NT2/D1 (cell line): ENCODE results near the gene IPO8.

Experiments used
- SUZ12 ChIP-seq: IDR thresholded peaks from 2 replicates; pipeline ENCODE4 v1.6.1; 2011; ENCODE audit not compliant: insufficient read length, insufficient read depth; ENCODE audit errors: extremely low read depth
- YY1 ChIP-seq: IDR thresholded peaks from 2 replicates; pipeline ENCODE4 v1.6.1; 2011; ENCODE audit not compliant: insufficient read length, insufficient read depth
- ZNF274 ChIP-seq: IDR thresholded peaks from 2 replicates; pipeline ENCODE4 v1.6.1; 2011; ENCODE audit warnings: mild to moderate bottlenecking, low read depth, low read length

DNA sequence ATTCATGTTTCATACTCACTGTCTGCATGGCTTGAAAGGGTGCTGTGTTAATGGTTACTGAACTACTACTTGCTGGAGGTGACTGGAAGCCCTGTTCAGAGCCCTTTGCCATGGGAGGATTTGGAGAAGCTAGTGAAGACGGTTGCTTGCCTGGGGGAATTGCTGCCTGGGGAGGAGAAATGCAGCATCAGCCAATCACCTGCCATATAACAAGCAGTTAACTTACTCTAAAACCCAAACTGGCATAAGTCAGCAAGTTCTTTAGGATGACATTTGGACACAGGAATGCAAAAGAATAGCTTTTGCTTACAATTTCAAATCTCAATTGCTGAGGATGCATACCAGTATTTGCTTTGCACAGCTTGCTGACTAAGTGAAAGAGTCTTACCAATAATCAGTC, 23.4 kb upstream of the IPO8 start:
- TF ChIP-seq ZNF274 = no peak
- TF ChIP-seq YY1 = no peak
- no peak for TF ChIP-seq SUZ12
